H1 (cell line): ENCODE data around the gene VWA5A. TPM values are rescaled to one million over a fixed set of nuclear protein-coding genes. Genes with fewer than 3 reads are reported as not detected.

ENCODE experiments used
- CTCF ChIA-PET: fragments of 300-600 bp; sonication (Branson Sonifier 250); formaldehyde crosslinking; loops from one replicate; lab custom pipeline; 2021; ENCODE audit not compliant: partially characterized antibody; lab: Charles Lee
- POLR2A ChIA-PET: fragments of 300-600 bp; sonication (Branson Sonifier 250); formaldehyde crosslinking; loops from one replicate; lab custom pipeline; 2021; ENCODE audit warnings: inconsistent platforms; ENCODE audit not compliant: partially characterized antibody; lab: Charles Lee
- DNase-seq, 2 experiments: peaks; one replicate each; pipeline versions ENCODE4 v3.0.0 to v3.0.0-alpha.2; 2010 to 2022; ENCODE audit warnings: low spot score in 2 of 2, low read depth in 1 of 2, mixed read lengths in 1 of 2
- FAIRE-seq: peaks from 2 replicates; lab custom pipeline; 2011; peaks lifted over from hg19 to GRCh38; lab: Jason Lieb, UNC
- H2AFZ ChIP-seq: 2 replicates; pipeline ENCODE4 v1.8.1; 2012; ENCODE audit warnings: low read length, inconsistent platforms
- H2AK5ac ChIP-seq: 2 replicates; pipeline ENCODE4 v1.6.1; 2013; ENCODE audit warnings: low read depth, low read length
- H2BK120ac ChIP-seq: replicated peaks from 2 replicates; pipeline ENCODE3; 2013; ENCODE audit warnings: low read depth, low read length, inconsistent platforms
- H2BK12ac ChIP-seq: 2 replicates; pipeline ENCODE4 v1.6.1; 2013; ENCODE audit warnings: low read depth, low read length
- H2BK15ac ChIP-seq: 2 replicates; pipeline ENCODE4 v1.6.1; 2013; ENCODE audit warnings: low read length
- H2BK20ac ChIP-seq: 2 replicates; pipeline ENCODE4 v1.6.1; 2013; ENCODE audit warnings: low read length
- H2BK5ac ChIP-seq: 2 replicates; pipeline ENCODE4 v1.6.1; 2013; ENCODE audit warnings: low read depth, low read length
- H3K14ac ChIP-seq: 2 replicates; pipeline ENCODE4 v1.6.1; 2013; ENCODE audit warnings: inconsistent platforms; ENCODE audit not compliant: insufficient read length
- H3K18ac ChIP-seq: 2 replicates; pipeline ENCODE4 v1.6.1; 2013; ENCODE audit warnings: low read length; ENCODE audit errors: extremely low read depth
- H3K23ac ChIP-seq: 2 replicates; pipeline ENCODE4 v1.6.1; 2013; ENCODE audit warnings: inconsistent platforms; ENCODE audit not compliant: insufficient read length
- H3K23me2 ChIP-seq: 2 replicates; pipeline ENCODE4 v1.6.1; 2013; ENCODE audit warnings: low read depth, low read length
- H3K27ac ChIP-seq: 2 replicates; pipeline ENCODE4 v1.6.1; 2011; ENCODE audit warnings: low read depth, low read length, inconsistent platforms
- H3K27me3 ChIP-seq, 4 experiments: replicated peaks in 1 of 4; 1 replicate in 1 of 4; 2 replicates in 3 of 4; pipeline versions ENCODE4 v1.6.1 to v1.8.1; 2011 to 2013; ENCODE audit warnings: low read length in 3 of 4, mild to moderate bottlenecking in 3 of 4, inconsistent platforms in 2 of 4, mixed read lengths in 2 of 4, moderate library complexity in 1 of 4; ENCODE audit not compliant: control insufficient read depth in 3 of 4, insufficient read depth in 3 of 4; ENCODE audit errors: extremely low read depth in 1 of 4
- H3K36me3 ChIP-seq, 4 experiments: 2 replicates each; pipeline versions ENCODE4 v1.6.1 to v1.8.1; 2011 to 2013; ENCODE audit warnings: mild to moderate bottlenecking in 4 of 4, low read length in 3 of 4, moderate library complexity in 2 of 4, control low read depth in 1 of 4, inconsistent platforms in 1 of 4; ENCODE audit not compliant: insufficient read depth in 4 of 4, control insufficient read depth in 2 of 4
- H3K4ac ChIP-seq: replicated peaks from 2 replicates; pipeline ENCODE3; 2013; ENCODE audit warnings: low read length, low read depth, mixed read lengths, inconsistent platforms; ENCODE audit not compliant: insufficient read length
- H3K4me1 ChIP-seq, 4 experiments: replicated peaks in 1 of 4; 1 replicate in 1 of 4; 2 replicates in 3 of 4; pipeline versions ENCODE4 v1.6.1 to v1.8.1; 2011 to 2013; ENCODE audit warnings: low read length in 3 of 4, inconsistent platforms in 2 of 4, mixed read lengths in 1 of 4; ENCODE audit not compliant: insufficient read depth in 4 of 4, control insufficient read depth in 3 of 4
- H3K4me2 ChIP-seq, 2 experiments: 2 replicates each; pipeline versions ENCODE4 v1.6.1 to v1.8.1; 2011 to 2013; ENCODE audit warnings: low read depth in 2 of 2, low read length in 2 of 2, control low read depth in 1 of 2, inconsistent platforms in 1 of 2, mild to moderate bottlenecking in 1 of 2; ENCODE audit not compliant: insufficient read depth in 1 of 2
- H3K4me3 ChIP-seq, 4 experiments: fragments of 200-600, 300-600 bp in 1 of 4; sonication (generic), shearing (Covaris generic), sonication (Bioruptor Twin) in 1 of 4; 2 replicates each; pipeline versions ENCODE4 v1.5.1 to v1.8.1; 2011 to 2016; ENCODE audit warnings: low read length in 4 of 4, low read depth in 3 of 4, control low read depth in 2 of 4, inconsistent platforms in 2 of 4, mild to moderate bottlenecking in 2 of 4, mixed read lengths in 1 of 4, moderate library complexity in 1 of 4; ENCODE audit not compliant: insufficient read depth in 2 of 4; ENCODE audit errors: extremely low read depth in 1 of 4
- H3K56ac ChIP-seq: replicated peaks from 2 replicates; pipeline ENCODE3; 2013; ENCODE audit warnings: low read depth, mild to moderate bottlenecking, mixed read lengths, low read length, inconsistent platforms; ENCODE audit not compliant: insufficient read length
- H3K79me1 ChIP-seq: 2 replicates; pipeline ENCODE4 v1.6.1; 2013; ENCODE audit warnings: low read depth, low read length, control low read depth
- H3K79me2 ChIP-seq, 2 experiments: 2 replicates each; pipeline versions ENCODE4 v1.6.1 to v1.8.1; 2012 to 2013; ENCODE audit warnings: low read length in 2 of 2, mild to moderate bottlenecking in 2 of 2, inconsistent platforms in 1 of 2; ENCODE audit not compliant: insufficient read depth in 2 of 2, control insufficient read depth in 1 of 2
- H3K9ac ChIP-seq, 4 experiments: replicated peaks in 1 of 4; 1 replicate in 1 of 4; 2 replicates in 3 of 4; pipeline versions ENCODE4 v1.6.1 to v1.8.1; 2011 to 2013; ENCODE audit warnings: low read depth in 3 of 4, low read length in 3 of 4, control low read depth in 2 of 4, mild to moderate bottlenecking in 2 of 4, moderate library complexity in 2 of 4, inconsistent platforms in 1 of 4; ENCODE audit errors: extremely low read depth in 1 of 4
- H3K9me3 ChIP-seq, 2 experiments: 2 replicates each; pipeline versions ENCODE4 v1.6.1 to v1.8.1; 2012 to 2013; ENCODE audit warnings: mild to moderate bottlenecking in 2 of 2, moderate library complexity in 2 of 2, control low read depth in 1 of 2, inconsistent platforms in 1 of 2, low read depth in 1 of 2, low read length in 1 of 2, mixed read lengths in 1 of 2; ENCODE audit not compliant: insufficient read depth in 2 of 2
- H4K20me1 ChIP-seq, 2 experiments: replicated peaks in 1 of 2; 2 replicates each; pipeline versions ENCODE3 to v1.8.1; 2011 to 2013; ENCODE audit warnings: inconsistent platforms in 2 of 2, low read length in 2 of 2, mild to moderate bottlenecking in 1 of 2; ENCODE audit not compliant: insufficient read depth in 2 of 2, control insufficient read depth in 1 of 2
- H4K5ac ChIP-seq: 2 replicates; pipeline ENCODE4 v1.6.1; 2013; ENCODE audit warnings: low read length, low read depth, mixed read lengths, inconsistent platforms; ENCODE audit not compliant: insufficient read length
- H4K8ac ChIP-seq: 2 replicates; pipeline ENCODE4 v1.8.0; 2013; ENCODE audit warnings: mild to moderate bottlenecking, moderate library complexity, low read length, inconsistent platforms; ENCODE audit not compliant: insufficient read depth; ENCODE audit errors: extremely low read depth
- H4K91ac ChIP-seq: replicated peaks from 2 replicates; pipeline ENCODE3; 2013; ENCODE audit warnings: low read length, mixed read lengths, inconsistent platforms; ENCODE audit not compliant: insufficient read length
- BACH1 ChIP-seq: IDR thresholded peaks from 2 replicates; pipeline ENCODE4 v1.6.1; 2012; ENCODE audit warnings: low read length, improper control_type of control experiment
- CHD1 ChIP-seq: IDR thresholded peaks from 2 replicates; pipeline ENCODE4 v1.6.1; 2012; ENCODE audit warnings: low read depth, low read length, improper control_type of control experiment
- JUN ChIP-seq: IDR thresholded peaks from 2 replicates; pipeline ENCODE4 v1.6.1; 2011; ENCODE audit warnings: low read depth, mild to moderate bottlenecking, improper control_type of control experiment, low read length
- KDM1A ChIP-seq: fragments of 200-600, 300-600 bp; sonication (generic); IDR thresholded peaks from 2 replicates; pipeline ENCODE4 v1.7.1; 2016; ENCODE audit warnings: mild to moderate bottlenecking, low read length, borderline replicate concordance
- SIRT6 ChIP-seq: IDR thresholded peaks from one replicate; pipeline ENCODE4 v1.7.1; 2012; ENCODE audit warnings: low read length, inconsistent platforms
- SUZ12 ChIP-seq: fragments of 200-600 bp; sonication (generic); IDR thresholded peaks from 2 replicates; pipeline ENCODE4 v1.6.1; 2012; ENCODE audit warnings: mild to moderate bottlenecking, inconsistent platforms, low read length, moderate library complexity, mixed read lengths
- TEAD4 ChIP-seq: IDR thresholded peaks from 2 replicates; pipeline ENCODE4 v1.6.1; 2012; ENCODE audit warnings: low read depth, low read length, inconsistent platforms, mixed read lengths
- WGBS, 2 experiments: shearing (Covaris generic) in 1 of 2; methylation state at CpG; one replicate each; pipeline versions ENCODE4 v1.1.6 to v1.1.7; 2013 to 2015; ENCODE audit warnings: low lambda C conversion rate in 2 of 2, mixed read lengths in 2 of 2, inconsistent platforms in 1 of 2, low coverage in 1 of 2, missing lambda C conversion rate in 1 of 2; ENCODE audit not compliant: insufficient replicate concordance in 2 of 2, insufficient coverage in 1 of 2, insufficient read length in 1 of 2; ENCODE audit errors: extremely low coverage in 1 of 2, missing lambda C conversion rate in 1 of 2; 5-methylcytosine and 5-hydroxymethylcytosine counted together
- polyA plus RNA-seq, 7 experiments: library from polyadenylated mRNA; depleted of rRNA in 3 of 7; stranded (reverse) in 5 of 7; unstranded in 2 of 7; fragments of >200 nt in 5 of 7; fragments of 200-250 nt in 2 of 7; gene quantifications; 1 replicate in 5 of 7; 2 replicates in 1 of 7; 4 replicates in 1 of 7; pipeline versions ENCODE4 v1.2.1 to v1.2.3, GENCODE V29; 2011 to 2013; ENCODE audit warnings: missing spikeins in 2 of 7, mixed read lengths in 2 of 7
- total RNA-seq: library from RNA; stranded (reverse); fragmentation: NEBNext Ultra II Directional; extraction: Animal tissue kit (Norgen Biotek cat#: 25700); gene quantifications from 2 replicates; pipeline ENCODE4 v1.2.1, GENCODE V29; 2021
- TF ChIP-seq, protein P1 (sequence below): IDR thresholded peaks from 2 replicates; pipeline ENCODE4 v1.6.1; 2012; ENCODE audit warnings: inconsistent platforms

The VWA5A gene
- total and polyA plus RNA-seq, 2 of the 8 experiments (the other 6 are each of a cell fraction or from before 2014, with no cell fraction given), result 12.5 to 20.4 TPM

DNA sequence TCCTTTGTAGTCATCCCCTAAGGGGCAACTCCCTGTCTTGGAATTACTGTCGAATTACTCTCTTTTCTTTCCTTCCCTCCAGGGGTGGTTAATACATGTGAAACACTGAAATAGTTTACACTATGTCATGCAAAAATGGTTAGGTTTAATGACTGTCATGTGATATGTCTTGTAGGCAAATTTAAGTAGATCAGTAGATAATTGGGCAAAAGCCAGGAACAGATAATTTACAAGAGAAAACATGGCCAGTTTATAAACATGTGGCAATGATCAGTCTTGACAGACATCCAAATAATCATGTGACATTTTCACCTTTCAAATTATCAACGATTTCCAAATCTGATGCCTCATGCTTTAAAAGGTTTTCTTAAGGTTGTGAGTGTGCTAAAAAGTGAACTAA lies 3.9 kb downstream of the VWA5A start:
- peaks cover 0 to 8% (median 4%) of the 10 kb centered on the region in 4 experiments; a peak in 4 of 7 replicates for H3K4me1 ChIP-seq
- POLR2A ChIA-PET, result no interaction called here
- peaks cover 7 to 33% (median 15%) of the 10 kb centered on the region in 4 experiments; a peak in 7 of 8 replicates for H3K36me3 ChIP-seq
- TF ChIP-seq, protein P1, sequence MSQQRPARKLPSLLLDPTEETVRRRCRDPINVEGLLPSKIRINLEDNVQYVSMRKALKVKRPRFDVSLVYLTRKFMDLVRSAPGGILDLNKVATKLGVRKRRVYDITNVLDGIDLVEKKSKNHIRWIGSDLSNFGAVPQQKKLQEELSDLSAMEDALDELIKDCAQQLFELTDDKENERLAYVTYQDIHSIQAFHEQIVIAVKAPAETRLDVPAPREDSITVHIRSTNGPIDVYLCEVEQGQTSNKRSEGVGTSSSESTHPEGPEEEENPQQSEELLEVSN, result no peak
- TF ChIP-seq CHD1 (no peak), JUN (no peak), SIRT6 (no peak), SUZ12 (no peak), KDM1A (no peak), BACH1 (no peak), TEAD4 (no peak)

More for the DNA sequence above, 3.9 kb downstream of the VWA5A start:
- no peak overlapping the region for H2AK5ac ChIP-seq
- no peak overlapping the region for H2BK12ac ChIP-seq
- H3K18ac ChIP-seq, result no peak overlapping the region
- H4K5ac ChIP-seq, result no peak overlapping the region
- H4K8ac ChIP-seq, result no peak overlapping the region
- no peaks in the 10 kb centered on the region; the same call in 1 of the 2 replicates for H3K79me1 ChIP-seq
- no peaks in the 10 kb centered on the region for H4K20me1 ChIP-seq
- H3K23me2 ChIP-seq, result 0 out of 2 replicates have a peak, but pooled peaks cover 8% of the 10 kb centered on the region
- no peak overlapping the region for H3K4me2 ChIP-seq
- no peaks in the 10 kb centered on the region for H3K79me2 ChIP-seq
- no peak overlapping the region for H2BK20ac ChIP-seq
- H2BK15ac ChIP-seq, result no peak overlapping the region
- no peak overlapping the region for H3K4me3 ChIP-seq
- no peaks in the 10 kb centered on the region for H3K9me3 ChIP-seq
- CTCF ChIA-PET, result interaction anchor here (1.2 kb wide), 1 partner anchor 48 kb away, joined by 4 read pairs; no protein-coding TSS in a partner anchor
- DNase-seq (no peak), FAIRE-seq (no peak)
- no peak overlapping the region for H3K56ac ChIP-seq
- H3K4ac ChIP-seq, result no peak overlapping the region
- no peak overlapping the region for H2BK5ac ChIP-seq
- no peak overlapping the region for H2BK120ac ChIP-seq
- no peak overlapping the region for H3K23ac ChIP-seq
- H3K9ac ChIP-seq, result no peak overlapping the region
- no peak overlapping the region for H3K14ac ChIP-seq
- no peak overlapping the region for H2AFZ ChIP-seq
- H3K27ac ChIP-seq, result no peak overlapping the region
- H4K91ac ChIP-seq, result no peak overlapping the region
- WGBS, 2 experiments, result 98% methylated on average over 2 of the region's 2 CpGs; no CpG with 5 or more reads in 1 of the 2 experiments
- no peaks in the 10 kb centered on the region for H3K27me3 ChIP-seq
